ENCODE measurements around the gene TRIM47.
"Not testable (repeated sequence)": the region's sequence is repeated elsewhere in the genome, so short reads cannot be mapped to it uniquely, and the experiment has no call there.

The TRIM47 gene

GRCh38 chr17:75891022-75891604 is 12.7 kb upstream of the TRIM47 start:
- no peak for DNase-seq

DNA sequence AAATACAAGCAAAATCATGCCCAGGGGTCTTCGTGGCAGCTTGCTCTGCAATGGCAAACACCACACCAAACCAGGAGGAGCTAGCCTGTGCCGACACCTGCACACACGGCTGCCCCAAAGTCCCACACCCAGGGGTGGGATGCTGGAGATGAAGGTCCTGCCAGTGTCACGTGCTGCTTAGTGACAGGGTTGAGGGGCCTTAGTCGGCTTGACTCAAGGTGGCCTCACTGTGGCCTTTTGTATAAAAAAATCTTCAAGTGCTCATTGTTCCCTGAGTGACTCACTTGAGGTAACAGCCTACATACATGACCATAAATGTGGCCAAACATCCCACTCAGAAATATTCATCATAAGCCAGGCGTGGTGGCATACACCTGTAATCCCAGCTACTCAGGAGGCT is 11.1 kb upstream of the TRIM47 start:
- DNase-seq: no peak

- no peak for DNase-seq
These were observed 10.1 kb upstream of the TRIM47 start for GRCh38 chr17:75888484-75888883.

GRCh38 chr17:75885860-75886259 is 7.5 kb upstream of the TRIM47 start:
- DNase-seq: not testable (repeated sequence)

GRCh38 chr17:75885431-75885830 is 7.0 kb upstream of the TRIM47 start:
- DNase-seq: no peak

DNA sequence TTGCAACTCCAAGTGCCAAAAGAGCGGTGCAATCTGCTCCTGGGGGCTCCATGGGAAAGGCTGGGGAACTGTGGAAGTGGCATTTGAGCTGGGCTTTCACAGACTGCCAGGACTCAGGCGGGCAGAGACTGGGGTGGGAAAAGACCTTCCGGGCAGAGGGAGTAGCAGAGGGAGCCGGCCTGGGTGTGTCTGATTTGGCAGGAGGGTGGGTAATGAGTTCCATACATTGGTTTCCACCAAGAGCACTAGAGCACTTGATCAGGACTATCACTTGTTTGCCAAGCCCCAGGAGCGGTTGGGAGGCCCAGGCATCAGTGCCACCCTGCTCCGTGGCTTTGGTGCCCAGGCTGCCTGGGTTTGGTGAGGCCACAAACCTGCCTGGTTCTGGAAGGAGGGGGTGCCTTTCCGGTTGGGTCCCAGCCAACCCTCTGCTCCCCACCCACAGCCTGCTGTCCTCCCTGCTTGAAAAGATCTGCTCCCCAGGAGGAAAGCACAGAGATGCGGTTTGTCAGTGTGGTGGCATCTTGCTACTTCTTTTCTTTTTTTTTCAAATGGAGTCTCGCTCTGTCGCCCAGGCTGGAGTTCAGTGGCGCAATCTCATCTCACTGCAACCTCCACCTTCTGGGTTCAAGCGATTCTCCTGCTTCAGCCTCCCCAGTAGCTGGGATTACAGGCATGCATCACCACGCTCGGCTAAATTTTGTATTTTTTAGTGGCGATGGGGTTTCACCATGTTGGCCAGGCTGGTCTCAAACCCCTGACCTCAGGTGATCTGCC is 3.5 kb upstream of the TRIM47 start:
- DNase-seq: no peak

DNA sequence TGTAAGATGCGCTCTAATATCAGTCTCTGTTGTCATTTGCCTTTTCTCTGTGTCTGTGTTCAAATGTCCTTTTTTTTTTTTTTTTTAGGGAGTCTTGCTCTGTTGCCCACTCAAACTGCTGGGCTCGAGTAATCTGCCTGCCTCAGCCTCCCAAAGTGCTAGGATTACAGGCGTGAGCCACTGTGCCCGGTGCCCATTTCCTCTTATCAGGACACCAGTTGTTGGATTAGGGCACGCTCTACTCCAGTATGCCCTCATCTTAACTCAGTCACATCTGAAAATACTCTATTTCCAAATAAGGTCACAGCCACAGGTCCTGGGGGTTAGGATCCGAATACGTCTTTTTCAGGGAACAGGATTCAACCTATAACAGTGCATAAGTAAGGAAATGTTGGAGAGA is 1.9 kb upstream of the TRIM47 start:
- DNase-seq: no peak

DNA sequence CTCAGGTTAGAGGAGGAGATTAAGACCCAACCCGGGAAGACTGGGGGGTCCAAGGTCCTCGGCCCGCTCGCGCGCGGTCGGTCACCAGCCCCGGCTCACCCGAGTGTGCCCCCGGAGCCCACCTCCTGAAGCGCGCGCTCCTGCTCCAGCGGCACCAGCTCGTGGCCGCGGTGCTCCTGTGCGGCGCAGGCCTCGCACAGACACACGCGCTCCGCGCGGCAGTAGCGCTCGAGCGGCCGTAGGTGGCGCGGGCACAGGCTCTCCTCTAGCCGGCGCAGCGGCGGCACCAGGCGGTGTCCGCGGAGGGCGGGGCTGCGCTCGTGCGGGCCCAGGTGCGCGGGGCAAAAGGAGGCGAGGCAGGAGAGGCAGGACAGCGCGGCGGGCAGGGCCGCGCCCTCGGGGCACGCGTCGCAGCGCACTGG is 618 bp downstream of the TRIM47 start:
- DNase-seq: peak; percentile 50

- DNase-seq: no peak
These were observed 1.2 kb downstream of the TRIM47 start for GRCh38 chr17:75876938-75877751.

- no peak for DNase-seq
These were observed 2.0 kb downstream of the TRIM47 start for GRCh38 chr17:75876190-75876937.

DNA sequence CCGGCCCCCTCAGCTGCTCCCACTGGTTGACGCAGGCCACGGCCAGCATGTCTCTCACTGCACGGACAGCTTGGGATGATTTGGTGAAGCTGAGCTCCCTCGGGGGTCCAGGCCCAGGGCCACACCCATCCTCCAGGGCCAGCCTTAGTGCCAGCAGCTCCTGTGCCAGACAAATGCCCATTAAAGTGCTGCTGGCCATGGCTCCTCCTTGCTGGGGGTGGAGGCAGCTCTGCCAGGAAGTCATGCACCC is 2.5 kb downstream of the TRIM47 start:
- DNase-seq: no peak

DNA sequence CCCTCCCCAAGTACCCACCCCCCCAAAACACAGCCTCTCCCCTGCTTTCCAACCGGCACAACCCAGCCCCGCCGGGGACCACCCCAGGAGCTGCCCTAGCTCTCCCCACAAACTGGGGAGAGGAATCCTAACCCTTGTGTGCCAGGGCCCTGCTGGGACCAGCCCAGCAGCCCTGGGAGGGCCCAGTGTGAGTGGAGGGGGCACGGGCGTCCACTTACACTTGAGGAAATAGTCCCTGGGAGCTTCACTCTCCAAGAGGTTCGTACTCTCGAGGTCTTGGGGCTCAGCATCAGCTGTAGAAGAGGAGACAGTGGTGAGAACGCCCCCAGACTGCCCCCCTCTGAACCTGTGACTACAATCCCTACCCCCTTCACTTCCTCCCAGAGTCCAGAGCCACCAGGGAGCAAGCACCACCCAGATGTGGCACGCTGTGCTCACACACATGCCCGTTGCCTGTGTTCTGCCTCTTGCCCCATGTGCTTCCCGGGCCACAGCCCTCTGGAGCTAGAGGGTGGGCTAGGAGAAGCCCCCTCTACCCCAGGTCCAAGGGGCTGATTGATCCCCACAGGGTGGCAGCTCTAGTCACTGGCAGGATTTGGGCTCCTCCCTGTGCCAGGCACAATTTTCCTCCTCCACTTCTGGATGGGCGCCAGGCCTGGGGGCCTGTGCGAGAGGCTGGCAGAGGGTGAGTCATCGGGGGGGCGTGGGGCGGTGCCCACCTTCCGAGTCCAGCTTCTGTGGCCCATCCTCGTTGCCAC is 3.0 kb downstream of the TRIM47 start:
- DNase-seq: no peak

- no peak for DNase-seq
These were observed 3.8 kb downstream of the TRIM47 start for GRCh38 chr17:75874323-75875181.

- no peak for DNase-seq
These were observed 4.6 kb downstream of the TRIM47 start for GRCh38 chr17:75873587-75874322.

- no peak for DNase-seq
These were observed 5.7 kb downstream of the TRIM47 start for GRCh38 chr17:75872434-75873351.

DNA sequence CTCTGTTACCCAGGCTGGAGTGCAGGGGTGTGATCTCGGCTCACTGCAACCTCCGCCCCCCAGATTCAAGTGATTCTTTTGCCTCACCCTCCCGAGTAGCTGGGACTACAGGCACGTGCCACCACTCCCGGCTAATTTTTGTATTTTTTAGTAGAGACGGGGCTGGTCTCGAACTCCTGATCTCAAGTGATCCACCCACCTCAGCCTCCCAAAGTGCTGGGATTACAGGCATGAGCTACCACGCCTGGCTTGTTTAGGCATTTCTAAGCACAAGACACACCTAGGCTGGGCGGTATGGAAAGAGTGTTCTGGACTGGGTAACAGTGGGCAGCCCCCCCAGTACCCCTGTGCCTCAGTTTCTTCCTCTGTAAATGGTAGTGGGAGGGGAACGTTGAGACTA is 8.2 kb downstream of the TRIM47 start:
- not testable (repeated sequence) for DNase-seq

DNA sequence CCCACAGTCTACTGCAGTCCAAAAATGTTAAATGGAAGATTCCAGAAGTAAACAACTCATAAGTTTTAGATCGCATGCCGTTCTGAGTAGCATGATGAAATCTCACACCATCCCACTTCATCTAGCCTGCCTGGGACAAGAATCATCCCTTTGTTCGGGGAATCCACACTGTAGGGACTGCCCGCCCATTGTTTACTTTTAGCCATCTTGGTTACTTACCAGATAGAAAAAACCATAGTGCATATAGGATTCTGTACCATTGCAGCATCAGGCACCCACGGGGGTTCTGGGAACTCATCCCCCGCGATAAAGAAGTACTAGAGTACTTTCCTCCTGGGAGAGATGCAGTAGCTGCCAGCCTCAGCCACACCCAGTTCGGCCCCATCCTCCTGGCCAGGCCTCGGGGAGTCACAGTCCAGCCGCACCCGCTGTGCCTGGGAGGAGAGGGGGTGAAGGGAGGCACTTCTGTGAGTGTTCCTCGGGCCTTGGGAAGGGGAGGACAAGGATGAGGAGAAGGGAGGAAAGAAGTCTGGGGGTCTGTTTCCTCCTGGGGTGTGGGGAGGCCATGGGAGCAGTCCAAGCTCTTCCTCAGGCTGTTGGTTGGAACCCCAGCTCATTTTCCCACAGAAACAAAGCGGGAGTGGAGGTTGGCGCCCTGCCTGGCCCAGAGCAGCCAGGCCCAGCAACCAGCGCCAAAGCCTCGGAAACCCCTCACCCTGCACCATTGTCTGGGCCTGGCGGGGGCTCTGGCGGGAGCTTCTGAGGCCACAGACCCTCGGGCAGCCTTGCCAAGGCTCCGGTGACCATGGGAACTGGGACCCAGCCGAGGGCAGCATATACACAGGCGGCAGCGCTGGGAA is 8.9 kb downstream of the TRIM47 start:
- DNase-seq: no peak

- not testable (repeated sequence) for DNase-seq
These were observed 9.6 kb downstream of the TRIM47 start for GRCh38 chr17:75868730-75869281.

Measured in NCI-H524 treated with DMSO at 0.1 percent for 48 hours (cell line).